ENCODE data around the gene EPHA4. TPM values are rescaled to one million over a fixed set of nuclear protein-coding genes. Genes with fewer than 3 reads are reported as not detected.

EPHA4 gene
- total and polyA plus RNA-seq, 9 donors = 11.3 to 39.3 (median 24.9) TPM

GRCh38 chr2:221447310-221447709, 124.8 kb downstream of the EPHA4 start:
- H3K4me1 ChIP-seq (ENCODE audit: insufficient read depth) = no peaks in the 10 kb centered on the region
- intact Hi-C loops (cut with DNase I) = no loop called here
- TF ChIP-seq CTCF (IDR thresholded peaks at IDR 0.05) = no peak
- no peak for TF ChIP-seq EP300 (IDR thresholded peaks at IDR 0.05)
- no peak for TF ChIP-seq POLR2A (IDR thresholded peaks at IDR 0.05)
- H3K4me3 ChIP-seq = no peak overlapping the region
- H3K36me3 ChIP-seq = no peaks in the 10 kb centered on the region
- H3K27ac ChIP-seq = no peak overlapping the region
- no peaks in the 10 kb centered on the region for H3K9me3 ChIP-seq
- WGBS, 3 donors = 73 to 78% (median 75%) methylated on average over 6 of the region's 6 CpGs
- DNase-seq = no peak
- H3K27me3 ChIP-seq = no peaks in the 10 kb centered on the region

GRCh38 chr2:221446140-221446539, 126.0 kb downstream of the EPHA4 start:
- H3K27ac ChIP-seq = no peak overlapping the region
- no peaks in the 10 kb centered on the region for H3K36me3 ChIP-seq
- no peaks in the 10 kb centered on the region for H3K9me3 ChIP-seq
- H3K4me3 ChIP-seq = no peak overlapping the region
- intact Hi-C loops (cut with DNase I) = no loop called here
- 96 to 100% (median 98%) methylated on average over 2 of the region's 2 CpGs for WGBS, 3 donors
- H3K4me1 ChIP-seq (ENCODE audit: insufficient read depth) = no peaks in the 10 kb centered on the region
- TF ChIP-seq CTCF (IDR thresholded peaks at IDR 0.05) = no peak
- no peak for TF ChIP-seq POLR2A (IDR thresholded peaks at IDR 0.05)
- no peak for TF ChIP-seq EP300 (IDR thresholded peaks at IDR 0.05)
- no peak for DNase-seq
- H3K27me3 ChIP-seq = no peaks in the 10 kb centered on the region

DNA sequence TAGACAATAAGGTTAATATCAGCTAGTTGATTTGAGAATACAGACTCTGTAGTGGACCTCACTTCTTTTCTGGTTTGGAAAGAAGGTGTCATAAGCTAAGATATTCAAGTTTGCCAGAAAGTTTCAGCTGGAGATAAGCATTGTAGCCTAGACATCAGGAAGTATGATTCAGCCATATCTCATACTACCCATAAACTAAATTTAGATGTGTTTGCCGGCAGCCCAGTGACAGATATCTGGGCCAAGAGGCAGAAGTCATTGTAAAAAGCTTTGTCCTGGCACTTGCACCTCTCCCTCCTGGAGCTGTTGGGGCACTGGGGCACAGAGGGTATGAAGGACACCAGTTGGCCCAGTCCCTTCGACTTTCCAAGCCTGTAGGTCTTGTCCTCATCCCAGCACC, 128.0 kb downstream of the EPHA4 start:
- DNase-seq = no peak
- TF ChIP-seq CTCF (IDR thresholded peaks at IDR 0.05) (no peak), EP300 (IDR thresholded peaks at IDR 0.05) (no peak), POLR2A (IDR thresholded peaks at IDR 0.05) (no peak)
- Histone ChIP-seq H3K27ac (no peak overlapping the region), H3K27me3 (no peaks in the 10 kb centered on the region), H3K36me3 (no peaks in the 10 kb centered on the region), H3K4me3 (no peak overlapping the region), H3K4me1 (ENCODE audit: insufficient read depth) (no peaks in the 10 kb centered on the region), H3K9me3 (no peaks in the 10 kb centered on the region)
- 42 to 46% (median 43%) methylated on average over 2 of the region's 2 CpGs for WGBS, 3 donors
- intact Hi-C loops (cut with DNase I) = no loop called here

- Histone ChIP-seq H3K9me3 (no peaks in the 10 kb centered on the region), H3K27ac (no peak overlapping the region), H3K4me1 (ENCODE audit: insufficient read depth) (no peaks in the 10 kb centered on the region), H3K4me3 (no peak overlapping the region), H3K27me3 (no peaks in the 10 kb centered on the region), H3K36me3 (no peaks in the 10 kb centered on the region)
- TF ChIP-seq CTCF (IDR thresholded peaks at IDR 0.05) (no peak), EP300 (IDR thresholded peaks at IDR 0.05) (no peak), POLR2A (IDR thresholded peaks at IDR 0.05) (no peak)
- DNase-seq = no peak
- intact Hi-C loops (cut with DNase I) = no loop called here
- WGBS, 3 donors = 21 to 58% (median 51%) methylated on average over 1 of the region's 1 CpG
Measured at GRCh38 chr2:221443645-221444044, 128.5 kb downstream of the EPHA4 start.

- TF ChIP-seq CTCF (IDR thresholded peaks at IDR 0.05) (no peak), POLR2A (IDR thresholded peaks at IDR 0.05) (no peak), EP300 (IDR thresholded peaks at IDR 0.05) (no peak)
- H3K9me3 ChIP-seq = no peaks in the 10 kb centered on the region
- no peak overlapping the region for H3K4me3 ChIP-seq
- no peaks in the 10 kb centered on the region for H3K36me3 ChIP-seq
- H3K27ac ChIP-seq = no peak overlapping the region
- no peaks in the 10 kb centered on the region for H3K27me3 ChIP-seq
- 96 to 99% (median 99%) methylated on average over 4 of the region's 4 CpGs for WGBS, 3 donors
- DNase-seq = no peak
- no peaks in the 10 kb centered on the region for H3K4me1 ChIP-seq (ENCODE audit: insufficient read depth)
- intact Hi-C loops (cut with DNase I) = no loop called here
Measured at GRCh38 chr2:221442128-221442527, 130.0 kb downstream of the EPHA4 start.

All from ovary (tissue), 9 donors.